GM12878 (cell line): ENCODE data around the gene DIS3L2. TPM values are rescaled to one million over a fixed set of nuclear protein-coding genes. Genes with fewer than 3 reads are reported as not detected.

Experiments used
- ATAC-seq: fragments of 200-7000 bp; cut with Tn5 transposase; 3 replicates; pipeline ENCODE4 v1.9.1; 2020; ENCODE audit warnings: mild to moderate bottlenecking, moderate library complexity
- BruUV-seq: library from RNA; stranded (reverse); fragments of 400-500 nt; replicated peaks from 2 replicates; lab custom pipeline; 2021; lab: Mats Ljungman, UMichigan
- CTCF ChIA-PET: fragments of 300-600 bp; sonication (Branson Sonifier 250); formaldehyde crosslinking; extraction: SDS; loops from one replicate; lab custom pipeline; 2021; ENCODE audit warnings: inconsistent platforms; lab: Yijun Ruan, JAX
- POLR2A ChIA-PET: fragments of 350-600 bp; formaldehyde crosslinking; extraction: SDS; loops from one replicate; lab custom pipeline; 2021; ENCODE audit warnings: inconsistent platforms; lab: Charles Lee
- RAD21 ChIA-PET: fragments of 300-600 bp; sonication (Branson Sonifier 250); formaldehyde crosslinking; loops from one replicate; lab custom pipeline; 2023; ENCODE audit warnings: antibody characterized with exemption; ENCODE audit not compliant: unreplicated experiment; lab: Charles Lee
- SMC1A ChIA-PET: fragments of 300-600 bp; sonication (Branson Sonifier 250); formaldehyde crosslinking; loops from one replicate; lab custom pipeline; 2023; ENCODE audit not compliant: unreplicated experiment, uncharacterized antibody; lab: Charles Lee
- DNase-seq: peaks from one replicate; pipeline ENCODE4 v3.0.0-alpha.2; 2011; ENCODE audit warnings: low read depth, low spot score
- FAIRE-seq: peaks from 3 replicates; lab custom pipeline; 2011; peaks lifted over from hg19 to GRCh38; lab: Jason Lieb, UNC
- H2AFZ ChIP-seq: 2 replicates; pipeline ENCODE4 v1.6.0; 2011; ENCODE audit warnings: low read depth, low read length, control low read depth; ENCODE audit not compliant: control insufficient read depth
- H3K27ac ChIP-seq: 2 replicates; pipeline ENCODE4 v1.5.1; 2011; ENCODE audit warnings: control low read depth; ENCODE audit not compliant: control insufficient read depth, insufficient read depth
- H3K27me3 ChIP-seq, 2 experiments: replicated peaks in 1 of 2; 2 replicates each; pipeline versions ENCODE4 v1.6.0 to v1.6.1; 2011; ENCODE audit warnings: low read length in 1 of 2; ENCODE audit not compliant: control insufficient read depth in 2 of 2, insufficient read depth in 2 of 2
- H3K36me3 ChIP-seq, 2 experiments: 2 replicates each; pipeline ENCODE4 v1.5.1; 2011; ENCODE audit warnings: low read length in 1 of 2; ENCODE audit not compliant: control insufficient read depth in 2 of 2, insufficient read depth in 2 of 2
- H3K4me1 ChIP-seq: 2 replicates; pipeline ENCODE4 v1.6.1; 2011; ENCODE audit warnings: mild to moderate bottlenecking, low read length, moderate library complexity, mixed read lengths; ENCODE audit not compliant: control insufficient read depth, insufficient read depth
- H3K4me2 ChIP-seq: 2 replicates; pipeline ENCODE4 v1.6.0; 2011; ENCODE audit warnings: control low read depth; ENCODE audit not compliant: control insufficient read depth, insufficient read depth
- H3K4me3 ChIP-seq: fragments of 200-600 bp; sonication (generic); 2 replicates; pipeline ENCODE4 v1.5.1; 2016
- H3K79me2 ChIP-seq: 2 replicates; pipeline ENCODE4 v1.6.0; 2011; ENCODE audit warnings: low read length; ENCODE audit not compliant: control insufficient read depth, insufficient read depth
- H3K9ac ChIP-seq: 2 replicates; pipeline ENCODE4 v1.8.0; 2011; ENCODE audit warnings: low read length, control low read depth, mixed read lengths; ENCODE audit not compliant: control insufficient read depth, insufficient read depth
- H3K9me3 ChIP-seq: replicated peaks from 3 replicates; pipeline ENCODE4 v1.5.1; 2011; ENCODE audit warnings: mild to moderate bottlenecking, low read length; ENCODE audit not compliant: control insufficient read depth, insufficient read depth
- H4K20me1 ChIP-seq: 2 replicates; pipeline ENCODE4 v1.6.0; 2011; ENCODE audit not compliant: control insufficient read depth, insufficient read depth
- CBFB ChIP-seq: IDR thresholded peaks from 2 replicates; pipeline ENCODE4 v1.6.1; 2016; ENCODE audit warnings: antibody characterized with exemption, low read depth
- CEBPZ ChIP-seq: fragments of 150-350 bp; IDR thresholded peaks from 2 replicates; pipeline ENCODE4 v1.6.1; 2016; ENCODE audit warnings: low read depth, low read length
- CHD4 ChIP-seq: fragments of 200-600 bp; sonication (generic); IDR thresholded peaks from 2 replicates; pipeline ENCODE4 v1.6.1; 2016; ENCODE audit warnings: mild to moderate bottlenecking
- JUND ChIP-seq: IDR thresholded peaks from 2 replicates; pipeline ENCODE4 v1.6.1; 2012; ENCODE audit warnings: low read depth, mild to moderate bottlenecking, low read length, improper control_type of control experiment, moderate library complexity
- MLLT1 ChIP-seq: fragments of 450-650 bp; IDR thresholded peaks from 2 replicates; pipeline ENCODE4 v1.6.1; 2016; ENCODE audit warnings: mild to moderate bottlenecking
- PBX3 ChIP-seq: IDR thresholded peaks from 2 replicates; pipeline ENCODE4 v1.6.1; 2011; ENCODE audit warnings: mild to moderate bottlenecking, low read depth, low read length, moderate library complexity; ENCODE audit not compliant: insufficient replicate concordance
- SMC3 ChIP-seq: IDR thresholded peaks from 2 replicates; pipeline ENCODE4 v1.6.1; 2011; ENCODE audit warnings: low read length, improper control_type of control experiment, borderline replicate concordance
- SREBF2 ChIP-seq: IDR thresholded peaks from 2 replicates; pipeline ENCODE4 v1.6.1; 2012; ENCODE audit warnings: mild to moderate bottlenecking, low read length
- SRF ChIP-seq, 2 experiments: IDR thresholded peaks; 2 replicates each; pipeline ENCODE4 v1.6.1; 2011; ENCODE audit warnings: low read depth in 2 of 2, low read length in 2 of 2, mild to moderate bottlenecking in 1 of 2, moderate library complexity in 1 of 2
- STAT1 ChIP-seq: fragments of 450-650 bp; conservative IDR thresholded peaks from 2 replicates; pipeline ENCODE4 v1.6.1; 2014; ENCODE audit warnings: antibody characterized with exemption, mild to moderate bottlenecking
- STAT3 ChIP-seq: IDR thresholded peaks from 2 replicates; pipeline ENCODE4 v1.6.1; 2011; ENCODE audit warnings: low read depth, low read length, improper control_type of control experiment
- SUZ12 ChIP-seq: fragments of 200-600 bp; sonication (generic); IDR thresholded peaks from one replicate; pipeline ENCODE4 v1.6.1; 2018; ENCODE audit warnings: antibody characterized with exemption, mild to moderate bottlenecking; ENCODE audit not compliant: unreplicated experiment
- TARDBP ChIP-seq: IDR thresholded peaks from 2 replicates; pipeline ENCODE4 v1.6.1; 2016; ENCODE audit warnings: borderline replicate concordance
- ZBTB40 ChIP-seq: fragments of 450-650 bp; IDR thresholded peaks from 2 replicates; pipeline ENCODE4 v1.6.1; 2016; ENCODE audit warnings: mild to moderate bottlenecking, moderate library complexity, borderline replicate concordance
- WGBS: methylation state at CpG from one replicate; pipeline ENCODE4 v1.1.6; 2016; ENCODE audit warnings: low lambda C conversion rate; ENCODE audit not compliant: insufficient replicate concordance, insufficient coverage; ENCODE audit errors: missing lambda C conversion rate; 5-methylcytosine and 5-hydroxymethylcytosine counted together
- in situ Hi-C: fragments of 300-500 bp; cut with MboI; formaldehyde crosslinking; loops from 9 replicates; pipeline ENCODE4 v1.14.3; 2018; ENCODE audit warnings: mixed read lengths
- intact Hi-C: fragments of 100-400 bp; cut with micrococcal nuclease; formaldehyde crosslinking; loops from one replicate; pipeline ENCODE4 v1.14.2; 2022; ENCODE audit not compliant: unreplicated experiment
- polyA plus RNA-seq, 11 experiments: library from polyadenylated mRNA; depleted of rRNA in 4 of 11; unstranded in 6 of 11; stranded (reverse) in 5 of 11; fragments of >200 nt; fragmentation: Nextera tagmentation in 4 of 11; fragmentation: Illumina TruSeq in 1 of 11; extraction: Ambion mirVana in 4 of 11; extraction: Trizol in 1 of 11; gene quantifications; 1 replicate in 1 of 11; 2 replicates in 10 of 11; pipeline versions ENCODE4 v1.2.1 to v1.2.3, GENCODE V29; 2011 to 2016; ENCODE audit warnings: inconsistent platforms in 2 of 11, missing spikeins in 2 of 11, low read depth in 1 of 11
- total RNA-seq, 4 experiments: library from RNA; depleted of rRNA in 3 of 4; stranded (reverse); fragments of >200 nt in 3 of 4; fragmentation: Illumina TruSeq in 1 of 4; extraction: Trizol in 1 of 4; gene quantifications; 2 replicates each; pipeline versions ENCODE4 v1.2.1 to v1.2.3, GENCODE V29; 2013 to 2021

Gene DIS3L2
- total and polyA plus RNA-seq, 10 of the 15 experiments (the other 5 are each of a cell fraction or from before 2014, with no cell fraction given) = 3.5 to 27.1 (median 16.0) TPM

- ChIA-PET RAD21 (interaction anchor here (1.7 kb wide), 1 partner anchor 99 kb away, joined by 4 read pairs; no protein-coding TSS in a partner anchor), SMC1A (no interaction called here), POLR2A (no interaction called here), CTCF (no interaction called here)
- ATAC-seq = no peak
- no peaks in the 10 kb centered on the region for H3K27me3 ChIP-seq
- H2AFZ ChIP-seq = no peak overlapping the region
- no peak overlapping the region for H3K9ac ChIP-seq
- H3K4me3 ChIP-seq = no peak overlapping the region
- BruUV-seq = no TSS peak
- H3K36me3 ChIP-seq = peaks cover 0 to 5% of the 10 kb centered on the region in 2 experiments; a peak in 2 of 4 replicates
- WGBS = 72% methylated on average over 14 of the region's 14 CpGs
- H3K9me3 ChIP-seq = no peaks in the 10 kb centered on the region
- H4K20me1 ChIP-seq = no peaks in the 10 kb centered on the region
- intact Hi-C loops (no loop called here), in situ Hi-C loops (no loop called here)
- no peaks in the 10 kb centered on the region for H3K79me2 ChIP-seq
- no peak overlapping the region for H3K27ac ChIP-seq
- no peak for FAIRE-seq
- no peak overlapping the region for H3K4me2 ChIP-seq
- H3K4me1 ChIP-seq = no peaks in the 10 kb centered on the region
- no peak for DNase-seq
- TF ChIP-seq JUND (no peak), SMC3 (no peak), TARDBP (no peak), CEBPZ (no peak), MLLT1 (no peak), ZBTB40 (no peak), SUZ12 (no peak), CBFB (no peak), CHD4 (no peak), PBX3 (no peak), SREBF2 (no peak), STAT3 (no peak), STAT1 (no peak), SRF (IDR thresholded peaks at IDR 0.05; ENCODE audit: low read depth in 2 of 2, low read length in 2 of 2) (no peak)
Measured at GRCh38 chr2:232340171-232340935, 378.8 kb downstream of the DIS3L2 start.
